NCI-H748 (cell line): Measurements from ENCODE around the gene NHEJ1.

Source experiments
- DNase-seq: peaks from one replicate; lab custom pipeline; 2025; ENCODE audit not compliant: unreplicated experiment; lab: John Stamatoyannopoulos, UW

Gene NHEJ1

GRCh38 chr2:219031005-219031738 lies 129.4 kb downstream of the NHEJ1 start:
- DNase-seq = no peak

- DNase-seq = no peak
These were observed 130.3 kb downstream of the NHEJ1 start for GRCh38 chr2:219030177-219030940.

GRCh38 chr2:219029829-219030165 lies 130.8 kb downstream of the NHEJ1 start:
- peak; percentile 74 for DNase-seq

- DNase-seq = no peak
These were observed 131.4 kb downstream of the NHEJ1 start for GRCh38 chr2:219028996-219029828.

- DNase-seq = no peak
These were observed 132.5 kb downstream of the NHEJ1 start for GRCh38 chr2:219028141-219028540.

GRCh38 chr2:219027511-219028055 lies 133.0 kb downstream of the NHEJ1 start:
- no peak for DNase-seq

- DNase-seq = no peak
These were observed 133.7 kb downstream of the NHEJ1 start for GRCh38 chr2:219026946-219027345.

GRCh38 chr2:219025637-219026585 lies 134.7 kb downstream of the NHEJ1 start:
- no peak for DNase-seq
